Measurements from ENCODE around the gene PIGU.

DNA sequence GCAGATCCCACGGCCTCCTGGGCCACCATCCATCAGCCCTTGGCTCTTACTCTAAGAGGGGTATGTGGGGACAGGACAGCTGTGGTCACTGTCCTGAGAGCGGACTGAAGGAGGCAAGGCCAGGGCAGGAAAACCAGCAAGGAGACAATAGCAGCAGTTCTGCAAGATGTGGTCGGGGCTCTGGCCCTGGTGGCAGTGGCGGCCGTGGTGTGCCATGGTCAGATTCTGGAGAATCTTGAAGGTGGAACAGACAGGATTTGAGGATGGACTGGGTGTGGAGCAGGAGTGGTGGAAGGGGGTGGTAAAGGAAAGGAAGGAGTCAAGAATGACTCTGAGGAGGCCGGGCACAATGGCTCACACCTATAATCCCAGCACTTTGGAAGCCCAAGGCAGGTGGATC is 124.3 kb downstream of the PIGU start:
- TF ChIP-seq FOXP1 (IDR thresholded peaks at IDR 0.05) (no peak), FOXP1 (CRISPR knock-in tag; IDR thresholded peaks at IDR 0.05) (no peak), TAF1 (CRISPR knock-in tag; IDR thresholded peaks at IDR 0.05) (no peak), ZNF367 (CRISPR knock-in tag; IDR thresholded peaks at IDR 0.05; ENCODE audit: borderline replicate concordance) (no peak), ZNF431 (CRISPR knock-in tag; IDR thresholded peaks at IDR 0.05; ENCODE audit: borderline replicate concordance, low read depth) (no peak), HCFC1 (IDR thresholded peaks at IDR 0.05; ENCODE audit: low read depth, low read length) (no peak), CHD2 (IDR thresholded peaks at IDR 0.05; ENCODE audit: low read depth, low read length) (no peak), FOSL1 (CRISPR knock-in tag; IDR thresholded peaks at IDR 0.05; ENCODE audit: borderline replicate concordance) (no peak), YEATS2 (CRISPR knock-in tag; IDR thresholded peaks at IDR 0.05; ENCODE audit: borderline replicate concordance) (no peak), ELK4 (CRISPR knock-in tag; IDR thresholded peaks at IDR 0.05; ENCODE audit: borderline replicate concordance) (no peak), ZFX (CRISPR knock-in tag; IDR thresholded peaks at IDR 0.05; ENCODE audit: low read depth) (no peak), BRD4 (CRISPR knock-in tag; IDR thresholded peaks at IDR 0.05) (no peak)
- TF ChIP-seq, protein P1, sequence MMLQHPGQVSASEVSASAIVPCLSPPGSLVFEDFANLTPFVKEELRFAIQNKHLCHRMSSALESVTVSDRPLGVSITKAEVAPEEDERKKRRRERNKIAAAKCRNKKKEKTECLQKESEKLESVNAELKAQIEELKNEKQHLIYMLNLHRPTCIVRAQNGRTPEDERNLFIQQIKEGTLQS (CRISPR knock-in tag; IDR thresholded peaks at IDR 0.05) = no peak
- TF ChIP-seq, protein P2, sequence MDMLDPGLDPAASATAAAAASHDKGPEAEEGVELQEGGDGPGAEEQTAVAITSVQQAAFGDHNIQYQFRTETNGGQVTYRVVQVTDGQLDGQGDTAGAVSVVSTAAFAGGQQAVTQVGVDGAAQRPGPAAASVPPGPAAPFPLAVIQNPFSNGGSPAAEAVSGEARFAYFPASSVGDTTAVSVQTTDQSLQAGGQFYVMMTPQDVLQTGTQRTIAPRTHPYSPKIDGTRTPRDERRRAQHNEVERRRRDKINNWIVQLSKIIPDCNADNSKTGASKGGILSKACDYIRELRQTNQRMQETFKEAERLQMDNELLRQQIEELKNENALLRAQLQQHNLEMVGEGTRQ (IDR thresholded peaks at IDR 0.05; ENCODE audit: low read depth, low read length) = no peak
- TF ChIP-seq, protein P2 (CRISPR knock-in tag; IDR thresholded peaks at IDR 0.05; ENCODE audit: borderline replicate concordance) = no peak
